Activated CD4-positive, alpha-beta T cell treated with anti-CD3 and anti-CD28 coated beads, Interleukin-10, Interleukin-2, amounts not matched to agents 100 ng/mL and 50 ng/mL, durations not matched to agents 16 hours and 8 hours (primary cell): ENCODE measurements around the gene KIAA1549.
"Not testable (repeated sequence)": the region's sequence is repeated elsewhere in the genome, so short reads cannot be mapped to it uniquely, and the experiment has no call there.

Source experiments
- DNase-seq: peaks from one replicate; pipeline ENCODE4 v3.0.0-alpha.2; 2020

The KIAA1549 gene

DNA sequence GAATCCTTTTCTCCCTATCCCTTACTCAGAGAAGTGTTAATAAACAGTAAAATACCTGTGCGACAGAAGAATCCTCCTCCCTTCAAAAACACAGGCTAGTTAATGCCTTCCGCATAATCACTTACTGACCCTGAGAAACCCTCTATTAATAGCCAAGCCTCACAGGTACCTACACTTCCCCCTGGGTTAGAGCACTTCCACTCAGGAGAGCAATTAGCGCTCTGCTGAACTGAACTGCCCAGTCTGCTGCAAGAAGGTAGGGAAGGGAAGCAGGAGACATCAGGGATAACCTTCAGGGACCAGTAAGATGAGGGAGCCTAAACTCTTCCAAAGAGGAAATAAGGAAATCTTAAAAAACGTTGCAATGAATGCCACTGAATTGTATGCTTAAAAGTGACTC, 39.6 kb downstream of the KIAA1549 start:
- DNase-seq: no peak

DNA sequence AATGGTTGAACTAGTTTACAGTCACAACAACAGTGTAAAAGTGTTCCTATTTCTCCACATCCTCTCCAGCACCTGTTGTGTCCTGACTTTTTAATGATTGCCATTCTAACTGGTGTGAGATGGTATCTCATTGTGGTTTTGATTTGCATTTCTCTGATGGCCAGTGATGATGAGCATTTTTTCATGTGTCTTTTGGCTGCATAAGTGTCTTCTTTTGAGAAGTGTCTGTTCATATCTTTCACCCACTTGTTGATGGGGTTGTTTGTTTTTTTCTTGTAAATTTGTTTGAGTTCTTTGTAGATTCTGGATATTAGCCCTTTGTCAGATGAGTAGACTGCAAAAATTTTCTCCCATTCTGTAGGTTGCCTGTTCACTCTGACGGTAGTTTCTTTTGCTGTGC, 40.6 kb downstream of the KIAA1549 start:
- DNase-seq: not testable (repeated sequence)

DNA sequence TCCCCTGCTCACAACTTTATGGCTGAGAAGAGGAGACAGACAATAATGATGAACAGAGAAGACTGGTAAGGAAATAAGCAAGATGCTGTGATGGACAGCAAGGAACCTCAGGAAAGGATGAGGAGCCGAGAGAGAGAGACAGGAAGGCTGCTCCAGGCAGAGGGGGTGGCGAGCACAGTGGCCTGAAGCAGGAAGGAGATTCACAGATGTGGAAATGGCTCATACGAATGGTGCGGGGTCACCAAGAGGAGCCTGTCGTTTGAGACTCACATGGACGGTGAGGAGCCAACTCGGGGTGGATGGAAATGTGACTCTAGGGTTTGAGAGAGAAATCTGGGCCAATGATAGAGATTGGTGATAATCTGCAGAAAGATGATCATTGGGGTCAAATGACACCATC, 43.7 kb downstream of the KIAA1549 start:
- DNase-seq: no peak

DNA sequence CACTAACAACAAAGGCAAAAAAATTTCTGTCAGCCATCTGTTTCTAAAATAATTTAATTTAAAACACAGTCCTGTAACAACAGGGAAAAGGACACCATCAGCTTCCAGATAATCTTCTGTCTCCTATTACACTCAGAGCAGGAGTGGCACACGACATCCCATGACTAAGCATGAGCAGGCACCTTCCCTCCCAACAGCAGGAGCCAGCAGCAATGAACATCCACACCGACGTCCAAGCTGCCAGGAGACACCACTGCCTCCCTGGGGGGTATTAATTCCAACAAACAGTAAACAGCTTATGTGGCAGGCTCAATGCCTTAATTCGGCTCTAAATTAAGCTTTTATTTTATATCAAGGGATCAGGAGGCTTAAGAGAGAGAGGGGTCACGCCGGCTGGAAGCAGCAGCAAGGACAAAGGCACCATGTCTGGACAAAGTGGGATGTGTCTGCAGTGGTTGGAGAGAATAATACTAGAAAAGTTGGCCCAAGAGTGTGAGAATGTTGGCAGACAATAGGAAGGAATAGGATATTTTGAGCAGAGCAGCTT, 45.7 kb downstream of the KIAA1549 start:
- no peak for DNase-seq

DNA sequence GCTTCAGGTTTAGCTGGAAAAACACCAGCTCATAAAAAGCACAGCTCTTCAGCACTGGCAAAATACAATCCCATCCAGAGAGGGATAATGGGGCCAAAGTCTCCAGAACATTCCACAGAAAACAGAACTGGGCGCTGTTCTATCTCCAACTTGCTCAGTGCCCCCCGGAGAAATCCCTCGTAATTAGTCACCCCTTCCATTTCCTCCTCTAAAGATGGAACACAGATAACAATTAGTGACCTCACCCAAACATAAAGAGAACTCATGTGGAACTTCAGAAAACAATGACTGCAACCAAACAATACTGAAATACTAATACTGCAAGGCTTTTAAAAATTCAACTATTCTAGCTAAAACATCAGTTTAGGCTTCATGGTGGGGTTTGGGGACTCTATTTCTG, 46.3 kb downstream of the KIAA1549 start:
- no peak for DNase-seq

DNA sequence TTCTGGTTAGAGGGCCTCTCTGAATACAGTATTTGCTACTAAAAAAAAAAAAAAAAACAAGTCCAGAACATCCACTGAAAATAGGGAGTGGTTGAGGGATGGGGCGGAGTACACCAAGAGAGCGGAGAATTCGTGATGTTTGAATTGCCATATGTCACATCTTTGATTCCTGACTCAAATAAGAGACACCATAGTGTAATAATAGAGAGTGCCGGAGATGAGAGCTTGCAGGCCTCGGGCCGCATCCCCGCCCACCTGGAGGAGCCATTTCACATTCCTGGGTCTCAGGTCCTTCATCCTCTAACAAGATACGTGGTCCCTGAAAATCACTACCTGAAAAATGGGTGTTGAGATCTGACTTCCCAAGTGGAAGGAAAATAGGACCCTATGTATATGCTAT, 46.8 kb downstream of the KIAA1549 start:
- no peak for DNase-seq

DNA sequence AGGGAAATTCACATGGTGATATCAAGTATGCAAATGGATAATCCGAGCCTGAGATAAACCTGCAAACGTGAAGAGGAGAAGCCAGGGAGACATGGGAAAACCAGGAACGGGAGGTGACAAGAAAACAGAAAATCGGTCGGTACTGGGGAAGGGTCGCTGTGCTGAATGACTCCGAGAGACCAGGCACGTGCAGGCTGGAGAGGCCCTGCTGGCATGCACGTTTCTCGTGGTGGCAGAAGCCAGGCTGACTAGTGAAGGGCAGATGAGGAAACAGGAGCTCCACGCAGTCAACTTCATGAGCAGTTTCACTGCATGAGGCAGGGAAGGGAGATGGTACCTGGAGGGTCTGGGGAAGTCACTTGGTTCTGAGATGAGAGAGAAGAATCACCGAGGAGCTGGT, 48.3 kb downstream of the KIAA1549 start:
- DNase-seq: no peak

DNA sequence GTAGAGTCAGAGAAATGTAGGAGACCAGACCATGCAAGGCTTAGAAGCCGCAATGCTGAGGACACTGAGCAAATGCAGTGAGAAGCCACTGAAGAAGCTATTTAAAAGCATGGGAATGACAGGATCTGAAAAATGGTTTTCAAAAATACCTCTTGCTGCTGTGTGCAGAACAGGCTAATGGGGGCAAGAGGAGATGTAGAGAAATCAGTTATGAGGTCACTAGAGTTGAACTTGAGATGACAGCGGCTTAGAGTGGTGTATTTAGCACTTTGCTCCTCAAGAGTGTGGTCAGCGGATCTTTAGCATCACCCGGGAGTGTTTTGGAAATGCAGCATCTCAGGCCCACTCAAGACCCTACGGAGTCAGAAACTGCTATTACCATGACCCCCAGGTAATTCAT, 48.8 kb downstream of the KIAA1549 start:
- DNase-seq: no peak

DNA sequence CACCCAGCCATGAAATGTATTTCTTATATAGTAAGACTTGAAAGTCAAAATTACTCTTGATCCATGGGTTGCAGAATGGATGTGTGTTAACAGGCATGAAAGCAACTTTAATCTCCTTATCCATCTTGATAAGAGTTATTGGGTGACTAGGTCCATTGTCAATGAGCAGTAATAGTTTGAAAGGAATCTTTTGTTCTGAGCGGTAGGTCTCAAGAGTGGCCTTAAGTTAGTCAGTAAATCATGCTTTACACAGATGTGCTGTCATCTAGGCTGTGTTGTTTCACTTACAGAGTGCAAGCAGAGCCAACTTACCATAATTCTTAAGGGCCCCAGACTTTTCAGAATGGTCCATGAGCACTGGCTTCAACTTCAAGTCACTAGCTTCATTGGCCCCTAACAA, 51.2 kb downstream of the KIAA1549 start:
- no peak for DNase-seq

DNA sequence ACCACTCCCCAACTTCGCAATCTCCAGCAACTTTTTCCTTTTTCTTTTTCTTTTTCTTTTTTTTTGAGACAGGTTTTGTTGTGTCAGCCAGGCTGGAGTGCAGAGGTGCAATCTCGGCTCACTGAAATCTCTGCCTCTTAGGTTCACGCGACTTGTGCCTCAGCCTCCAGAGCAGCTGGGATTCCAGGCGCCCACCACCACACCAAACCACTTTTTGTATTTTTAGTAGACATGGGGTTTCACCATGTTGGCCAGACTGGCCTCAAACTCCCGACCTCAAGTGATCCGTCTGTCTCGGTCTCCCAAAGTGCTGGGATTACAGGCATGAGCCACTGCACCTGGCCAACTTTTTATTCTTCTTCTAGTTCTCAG, 55.0 kb downstream of the KIAA1549 start:
- no peak for DNase-seq

DNA sequence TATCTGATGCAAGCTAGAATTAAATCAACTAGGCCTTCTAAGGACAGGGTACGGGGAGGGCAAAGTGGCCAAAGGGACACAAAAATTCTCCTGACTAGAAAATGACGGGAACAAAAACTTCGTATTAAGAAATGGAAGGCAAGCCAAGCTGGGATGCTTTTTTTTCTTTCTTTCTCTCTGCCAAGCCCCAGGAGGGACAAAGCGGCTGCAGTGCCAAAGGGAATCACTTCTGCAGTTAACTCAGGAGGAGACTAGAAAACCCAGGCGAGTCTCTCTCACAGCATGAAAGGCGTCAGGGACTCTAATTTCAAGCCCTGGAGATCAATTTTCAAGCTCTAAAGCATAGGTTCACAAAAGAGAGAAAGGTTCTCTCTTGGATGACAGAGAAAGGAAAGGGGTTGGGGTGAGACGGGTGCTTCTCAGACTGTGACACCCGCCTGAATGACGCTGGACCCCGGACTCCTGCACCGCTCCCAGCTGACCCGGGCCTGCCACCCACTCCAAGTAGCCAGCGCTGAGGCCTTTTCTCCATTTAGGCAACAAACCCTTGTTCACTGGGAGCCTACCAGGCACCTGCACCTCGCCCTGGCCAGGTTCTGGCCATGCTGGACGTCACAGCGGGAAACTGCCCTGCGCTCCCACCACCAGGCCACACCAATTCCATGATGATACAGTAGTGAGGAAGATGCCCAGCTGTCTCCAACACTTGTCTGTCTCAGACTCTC, 56.5 kb downstream of the KIAA1549 start:
- no peak for DNase-seq

DNA sequence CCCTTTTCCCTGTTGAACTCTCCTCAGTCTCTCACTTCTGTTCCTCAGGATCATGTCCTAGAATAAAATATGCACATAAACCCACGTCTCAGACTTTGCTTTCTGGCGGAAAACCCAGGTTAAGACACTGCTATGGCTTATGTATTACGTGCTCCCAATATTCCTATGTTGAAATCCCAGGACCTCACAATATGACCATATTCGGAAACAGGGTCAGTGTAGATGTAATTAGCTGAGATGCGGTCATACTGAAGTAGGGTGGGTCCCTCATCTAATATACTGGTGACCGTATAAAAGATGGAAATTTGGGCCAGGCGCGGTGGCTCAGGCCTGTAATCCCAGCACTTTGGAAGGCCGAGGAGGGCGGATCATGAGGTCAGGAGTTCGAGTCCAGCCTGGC, 59.9 kb downstream of the KIAA1549 start:
- DNase-seq: no peak

DNA sequence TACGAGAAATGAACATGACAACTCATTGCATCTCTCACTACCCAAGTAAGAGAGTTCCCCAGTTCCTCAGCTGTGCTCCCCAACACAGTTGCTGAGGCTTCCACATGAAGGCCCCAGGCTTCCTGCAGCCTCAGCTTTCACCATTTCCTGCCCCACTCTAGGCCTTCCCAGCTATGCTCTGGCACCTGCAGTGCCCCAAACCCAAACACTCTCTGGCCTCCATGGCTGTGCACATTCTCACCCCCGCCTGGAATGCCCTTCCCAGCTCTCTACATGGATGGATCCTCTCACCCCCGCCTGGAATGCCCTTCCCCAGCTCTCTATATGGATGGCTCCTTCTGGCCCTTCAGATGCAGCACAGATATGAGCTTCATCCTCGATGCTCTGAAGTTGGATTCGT, 61.3 kb downstream of the KIAA1549 start:
- no peak for DNase-seq

DNA sequence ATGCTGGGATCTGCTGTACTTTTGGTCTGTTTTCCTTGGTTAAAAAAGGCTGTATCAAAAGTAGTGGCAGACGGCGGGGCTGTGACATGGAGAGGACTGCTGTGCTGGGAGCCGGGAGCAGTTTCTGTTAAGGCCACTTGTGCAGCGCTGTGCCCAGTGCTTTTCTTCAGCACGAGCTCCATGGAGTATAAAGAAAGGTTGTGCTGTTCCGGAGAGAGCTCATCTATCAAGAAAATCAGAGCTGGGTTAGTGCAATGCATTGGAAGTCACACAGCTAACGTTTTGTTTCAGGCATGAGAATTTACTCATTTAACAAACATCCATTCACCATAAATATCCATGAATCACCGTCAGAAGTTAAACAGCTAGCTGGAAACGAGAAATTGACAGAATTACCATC, 62.0 kb downstream of the KIAA1549 start:
- DNase-seq: no peak

DNA sequence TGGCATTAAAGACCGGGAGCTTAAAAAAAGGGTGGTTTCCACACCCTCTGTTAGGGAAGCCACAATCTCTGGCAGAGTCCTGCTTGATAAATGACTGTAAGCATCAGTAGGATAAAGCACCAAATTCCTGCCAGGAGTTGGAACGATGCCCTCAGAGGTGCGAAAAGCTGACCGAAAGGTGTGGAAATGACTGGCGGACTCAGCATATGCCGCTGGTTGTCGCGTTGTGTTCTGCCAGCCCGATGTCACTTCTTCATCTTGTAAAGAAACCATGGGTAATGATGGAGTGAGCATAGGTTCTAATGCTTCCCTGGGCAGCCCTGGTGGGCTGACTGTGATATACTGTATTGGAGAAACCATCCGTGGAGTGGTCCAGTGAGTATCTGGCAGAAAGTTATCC, 62.4 kb downstream of the KIAA1549 start:
- DNase-seq: no peak

DNA sequence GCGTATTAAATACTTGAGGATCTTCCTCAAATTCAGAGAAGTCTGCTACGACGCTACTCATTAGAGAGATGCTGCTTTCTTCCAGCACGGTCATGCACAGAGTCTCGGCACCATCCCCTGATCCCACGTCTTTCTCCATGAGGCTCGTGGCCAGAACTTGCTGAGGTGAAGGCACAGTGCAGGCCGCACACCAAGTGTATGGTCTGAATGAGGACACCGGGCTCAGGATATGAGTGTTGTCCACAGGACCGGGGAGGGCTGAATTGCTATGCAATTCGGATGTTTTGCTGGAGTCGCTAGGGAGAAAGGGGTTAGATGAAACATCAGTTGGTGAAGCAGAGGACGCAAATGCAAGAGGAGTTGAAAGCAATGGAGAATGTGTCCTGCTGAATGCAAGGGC, 63.0 kb downstream of the KIAA1549 start:
- DNase-seq: no peak

DNA sequence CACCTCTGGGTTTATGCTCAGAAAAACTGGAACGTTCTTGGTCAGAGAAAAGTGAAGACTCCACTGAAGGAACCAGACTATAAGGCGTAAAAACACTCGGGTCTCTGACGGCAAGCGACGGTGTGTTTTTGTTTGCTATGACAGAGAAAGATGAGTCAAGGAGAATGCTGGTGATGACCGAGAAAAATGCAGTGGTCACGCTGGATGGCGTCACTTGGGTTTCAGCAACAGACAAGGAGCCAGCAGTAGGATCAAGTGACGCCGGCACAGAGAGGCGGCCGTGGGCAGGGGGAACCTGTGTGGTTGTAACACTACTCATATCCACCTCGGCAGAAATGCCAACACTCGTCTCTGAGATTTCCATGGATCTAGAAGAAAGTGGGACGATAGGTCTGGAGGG, 63.4 kb downstream of the KIAA1549 start:
- no peak for DNase-seq

DNA sequence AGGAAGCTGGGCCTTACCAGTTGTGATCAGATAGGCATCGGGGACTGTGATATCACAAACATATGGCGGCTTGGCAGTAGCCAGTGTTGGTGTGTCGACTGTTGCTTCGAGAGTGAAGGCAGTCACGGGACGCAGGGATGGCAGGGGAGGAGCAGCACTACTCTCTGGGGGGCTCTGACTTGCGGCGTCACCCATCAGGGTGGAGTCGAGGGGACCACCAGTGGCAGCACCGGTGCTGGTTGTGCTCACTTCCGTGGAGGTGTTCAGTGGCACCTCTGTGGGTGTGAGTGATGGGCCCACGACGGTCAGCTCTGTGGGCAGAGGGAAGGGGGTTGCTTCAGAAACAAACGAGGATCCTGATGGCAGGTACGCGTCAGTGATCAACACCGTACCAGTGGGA, 64.5 kb downstream of the KIAA1549 start:
- no peak for DNase-seq

DNA sequence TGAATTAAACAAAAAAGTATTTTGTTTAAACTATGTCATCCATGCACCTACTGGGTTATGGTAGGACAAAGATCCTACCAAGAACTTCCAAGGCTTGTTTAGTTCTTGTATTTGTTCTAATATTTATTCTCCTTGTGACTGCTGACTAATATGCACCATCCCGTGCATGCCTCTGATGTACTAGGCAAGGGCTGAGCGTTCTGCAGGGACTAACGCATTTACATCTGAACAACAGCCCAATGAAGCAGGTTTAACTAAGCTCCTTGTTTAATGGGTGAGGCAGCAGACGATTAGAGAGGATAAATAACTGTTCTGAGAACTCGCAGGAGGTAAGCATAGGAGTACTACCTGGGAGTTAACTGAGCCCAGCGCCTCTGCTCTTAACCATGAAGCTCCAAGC, 64.9 kb downstream of the KIAA1549 start:
- DNase-seq: no peak

DNA sequence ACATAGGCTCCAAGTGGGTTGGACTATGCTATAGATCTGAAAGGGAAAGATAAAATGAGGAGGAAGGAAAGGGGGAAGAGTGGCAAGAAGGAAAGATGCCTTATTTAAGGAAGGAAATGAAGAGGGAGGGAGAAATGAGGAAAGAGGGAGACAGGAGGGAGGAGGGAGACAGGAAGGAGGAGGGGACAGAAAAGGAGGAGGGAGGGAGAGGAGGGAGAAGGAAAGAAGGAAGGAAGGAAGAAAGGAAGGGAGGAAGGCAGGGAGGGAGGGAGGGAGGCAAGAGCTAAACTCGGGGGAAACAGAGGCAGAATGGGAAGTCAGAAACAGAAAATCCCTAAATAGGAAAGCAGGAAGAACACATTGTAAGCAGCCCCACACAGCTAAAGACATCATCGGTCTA, 67.4 kb downstream of the KIAA1549 start:
- DNase-seq: no peak

DNA sequence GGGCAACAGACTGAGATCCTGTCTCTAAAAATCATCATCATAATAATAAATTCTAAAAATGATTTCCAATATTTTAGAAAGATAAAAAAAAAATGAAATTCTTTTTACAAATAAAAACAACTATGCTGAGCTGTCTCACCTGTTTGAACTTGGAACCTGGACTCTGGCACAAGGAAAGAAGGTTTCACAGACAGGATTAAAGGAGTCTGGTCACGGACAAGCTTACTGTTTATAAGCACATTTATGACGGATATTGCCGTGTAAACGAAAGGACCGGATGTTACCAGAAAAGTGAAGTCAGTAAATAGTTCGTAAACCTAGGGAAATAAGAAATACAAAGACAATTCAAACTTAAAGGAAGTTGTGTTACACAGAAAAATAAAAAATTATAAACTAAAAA, 70.2 kb downstream of the KIAA1549 start:
- DNase-seq: no peak

DNA sequence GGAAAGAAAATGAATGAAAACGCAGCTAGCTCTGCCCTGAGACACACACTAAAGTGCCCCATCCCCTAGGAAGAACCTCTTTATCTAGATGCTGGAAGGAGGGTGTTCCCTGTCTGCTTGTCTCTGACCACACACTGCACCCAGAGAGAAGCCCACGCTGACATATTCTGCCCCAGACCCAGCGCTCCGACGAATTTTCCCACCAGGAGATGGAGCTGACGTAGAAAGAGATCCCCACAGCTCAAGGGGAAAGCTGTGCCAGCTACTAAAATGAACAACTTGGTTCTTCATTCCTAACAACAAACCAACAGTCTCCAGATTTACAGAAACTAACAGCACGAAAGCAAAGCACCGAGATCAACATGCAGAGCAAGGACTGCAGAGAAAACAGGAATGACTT, 73.3 kb downstream of the KIAA1549 start:
- DNase-seq: no peak

DNA sequence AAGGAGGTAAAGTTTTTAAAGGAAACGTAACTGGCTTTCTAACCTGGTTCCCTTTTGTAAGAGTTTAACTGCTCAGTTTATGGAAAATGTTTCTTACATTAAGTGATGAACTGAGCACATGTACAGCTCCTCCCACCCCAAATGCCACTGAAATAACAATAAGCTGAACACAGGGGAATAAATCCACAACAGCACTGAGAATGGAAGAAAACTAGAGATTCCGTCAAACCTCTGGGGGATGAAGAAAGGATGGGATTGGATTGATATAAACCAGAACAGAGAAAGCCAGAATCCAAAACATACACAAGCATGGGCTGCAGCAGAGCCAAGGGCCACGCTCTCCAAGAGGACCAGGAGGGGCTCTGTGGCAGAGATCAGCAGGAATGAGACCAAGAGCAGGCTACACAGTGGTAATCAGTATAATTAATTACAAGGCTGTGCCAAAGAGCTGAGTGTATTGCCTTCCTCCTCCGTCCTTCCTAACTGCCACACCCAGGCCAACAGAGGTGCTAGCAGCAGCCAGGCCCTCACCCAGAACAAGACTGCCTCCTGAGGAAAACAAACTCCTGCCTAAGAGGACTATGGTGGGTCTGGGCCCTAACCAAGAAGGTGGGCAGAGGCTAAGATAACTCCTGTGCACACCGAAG, 73.9 kb downstream of the KIAA1549 start:
- no peak for DNase-seq

DNA sequence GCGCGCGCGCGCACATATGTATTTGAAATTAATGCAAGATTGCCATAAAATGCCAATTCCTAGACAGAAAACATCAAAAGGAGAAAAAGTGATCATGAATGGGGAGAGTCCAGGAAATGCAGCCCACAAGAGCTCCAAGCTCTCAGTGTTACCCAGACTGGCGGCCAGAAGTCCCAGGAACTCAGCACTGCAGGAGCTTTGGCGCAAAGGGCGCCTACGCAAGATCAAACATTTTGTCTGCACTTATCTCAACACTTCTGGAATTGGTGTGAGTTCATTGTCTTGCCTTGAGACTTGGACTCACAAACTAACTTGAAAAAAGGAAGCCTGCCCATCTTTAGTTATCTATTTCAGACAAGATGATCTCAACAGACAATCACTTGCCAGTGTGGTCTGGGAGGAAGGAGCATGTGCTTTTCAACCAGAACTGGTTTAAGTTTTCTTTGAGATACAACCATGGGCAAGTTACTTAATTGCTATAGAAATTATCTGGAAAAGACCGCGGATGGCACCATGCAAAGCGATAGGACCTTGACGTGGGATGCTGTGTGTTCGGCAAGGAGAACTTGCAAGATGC, 77.2 kb downstream of the KIAA1549 start:
- DNase-seq: no peak
